Ishikawa (cell line): Measurements from ENCODE around the gene SPATA46.

Experiments used
- CEBPB ChIP-seq: IDR thresholded peaks from 2 replicates; pipeline ENCODE4 v1.6.1; 2012
- CREB1 ChIP-seq: IDR thresholded peaks from 2 replicates; pipeline ENCODE4 v1.6.1; 2012; ENCODE audit warnings: low read depth
- EGR1 ChIP-seq: IDR thresholded peaks from 2 replicates; pipeline ENCODE4 v1.6.1; 2012
- EP300 ChIP-seq: IDR thresholded peaks from 2 replicates; pipeline ENCODE4 v1.6.1; 2012; ENCODE audit warnings: borderline replicate concordance
- FOXM1 ChIP-seq: IDR thresholded peaks from 2 replicates; pipeline ENCODE4 v1.6.1; 2012; ENCODE audit warnings: low read depth, borderline replicate concordance
- NFIC ChIP-seq: IDR thresholded peaks from 2 replicates; pipeline ENCODE4 v1.6.1; 2012
- RAD21 ChIP-seq: IDR thresholded peaks from 2 replicates; pipeline ENCODE4 v1.6.1; 2012; ENCODE audit warnings: low read depth
- TAF1 ChIP-seq: IDR thresholded peaks from 2 replicates; pipeline ENCODE4 v1.6.1; 2012; ENCODE audit warnings: low read depth, mild to moderate bottlenecking
- TCF12 ChIP-seq: IDR thresholded peaks from 2 replicates; pipeline ENCODE4 v1.6.1; 2012; ENCODE audit warnings: low read depth
- TEAD4 ChIP-seq: IDR thresholded peaks from 2 replicates; pipeline ENCODE4 v1.6.1; 2012
- YY1 ChIP-seq: IDR thresholded peaks from 2 replicates; pipeline ENCODE4 v1.6.1; 2012; ENCODE audit warnings: low read depth
- ZBTB7A ChIP-seq: IDR thresholded peaks from 2 replicates; pipeline ENCODE4 v1.6.1; 2012; ENCODE audit warnings: low read depth
- TF ChIP-seq, protein P1 (sequence below): IDR thresholded peaks from 2 replicates; pipeline ENCODE4 v1.6.1; 2012
- TF ChIP-seq, protein P2 (sequence below): IDR thresholded peaks from 2 replicates; pipeline ENCODE4 v1.6.1; 2012
- TF ChIP-seq, protein P3 (sequence below): IDR thresholded peaks from 2 replicates; pipeline ENCODE4 v1.6.1; 2012; ENCODE audit warnings: low read depth, mild to moderate bottlenecking

Gene SPATA46

GRCh38 chr1:162368451-162368850, 8.2 kb downstream of the SPATA46 start:
- TF ChIP-seq CREB1 (no peak), YY1 (no peak), TCF12 (no peak), RAD21 (no peak), NFIC (no peak), CEBPB (no peak), EP300 (no peak)
- TF ChIP-seq, protein P1, sequence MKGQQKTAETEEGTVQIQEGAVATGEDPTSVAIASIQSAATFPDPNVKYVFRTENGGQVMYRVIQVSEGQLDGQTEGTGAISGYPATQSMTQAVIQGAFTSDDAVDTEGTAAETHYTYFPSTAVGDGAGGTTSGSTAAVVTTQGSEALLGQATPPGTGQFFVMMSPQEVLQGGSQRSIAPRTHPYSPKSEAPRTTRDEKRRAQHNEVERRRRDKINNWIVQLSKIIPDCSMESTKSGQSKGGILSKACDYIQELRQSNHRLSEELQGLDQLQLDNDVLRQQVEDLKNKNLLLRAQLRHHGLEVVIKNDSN = no peak

DNA sequence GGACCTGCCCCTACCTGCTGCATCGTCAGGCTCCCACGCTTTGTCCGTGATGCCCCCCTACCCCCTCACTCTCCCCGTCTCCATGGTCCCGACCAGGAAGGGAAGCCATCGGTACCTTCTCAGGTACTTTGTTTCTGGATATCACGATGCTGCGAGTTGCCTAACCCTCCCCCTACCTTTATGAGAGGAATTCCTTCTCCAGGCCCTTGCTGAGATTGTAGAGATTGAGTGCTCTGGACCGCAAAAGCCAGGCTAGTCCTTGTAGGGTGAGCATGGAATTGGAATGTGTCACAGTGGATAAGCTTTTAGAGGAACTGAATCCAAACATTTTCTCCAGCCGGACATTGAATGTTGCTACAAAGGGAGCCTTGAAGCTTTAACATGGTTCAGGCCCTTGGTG, 8.9 kb downstream of the SPATA46 start:
- TF ChIP-seq, protein P2, sequence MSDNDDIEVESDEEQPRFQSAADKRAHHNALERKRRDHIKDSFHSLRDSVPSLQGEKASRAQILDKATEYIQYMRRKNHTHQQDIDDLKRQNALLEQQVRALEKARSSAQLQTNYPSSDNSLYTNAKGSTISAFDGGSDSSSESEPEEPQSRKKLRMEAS = no peak
- TF ChIP-seq FOXM1 (no peak), RAD21 (no peak), YY1 (no peak), TCF12 (no peak)
- TF ChIP-seq, protein P3, sequence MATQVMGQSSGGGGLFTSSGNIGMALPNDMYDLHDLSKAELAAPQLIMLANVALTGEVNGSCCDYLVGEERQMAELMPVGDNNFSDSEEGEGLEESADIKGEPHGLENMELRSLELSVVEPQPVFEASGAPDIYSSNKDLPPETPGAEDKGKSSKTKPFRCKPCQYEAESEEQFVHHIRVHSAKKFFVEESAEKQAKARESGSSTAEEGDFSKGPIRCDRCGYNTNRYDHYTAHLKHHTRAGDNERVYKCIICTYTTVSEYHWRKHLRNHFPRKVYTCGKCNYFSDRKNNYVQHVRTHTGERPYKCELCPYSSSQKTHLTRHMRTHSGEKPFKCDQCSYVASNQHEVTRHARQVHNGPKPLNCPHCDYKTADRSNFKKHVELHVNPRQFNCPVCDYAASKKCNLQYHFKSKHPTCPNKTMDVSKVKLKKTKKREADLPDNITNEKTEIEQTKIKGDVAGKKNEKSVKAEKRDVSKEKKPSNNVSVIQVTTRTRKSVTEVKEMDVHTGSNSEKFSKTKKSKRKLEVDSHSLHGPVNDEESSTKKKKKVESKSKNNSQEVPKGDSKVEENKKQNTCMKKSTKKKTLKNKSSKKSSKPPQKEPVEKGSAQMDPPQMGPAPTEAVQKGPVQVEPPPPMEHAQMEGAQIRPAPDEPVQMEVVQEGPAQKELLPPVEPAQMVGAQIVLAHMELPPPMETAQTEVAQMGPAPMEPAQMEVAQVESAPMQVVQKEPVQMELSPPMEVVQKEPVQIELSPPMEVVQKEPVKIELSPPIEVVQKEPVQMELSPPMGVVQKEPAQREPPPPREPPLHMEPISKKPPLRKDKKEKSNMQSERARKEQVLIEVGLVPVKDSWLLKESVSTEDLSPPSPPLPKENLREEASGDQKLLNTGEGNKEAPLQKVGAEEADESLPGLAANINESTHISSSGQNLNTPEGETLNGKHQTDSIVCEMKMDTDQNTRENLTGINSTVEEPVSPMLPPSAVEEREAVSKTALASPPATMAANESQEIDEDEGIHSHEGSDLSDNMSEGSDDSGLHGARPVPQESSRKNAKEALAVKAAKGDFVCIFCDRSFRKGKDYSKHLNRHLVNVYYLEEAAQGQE = no peak
- TF ChIP-seq, protein P1 = no peak

DNA sequence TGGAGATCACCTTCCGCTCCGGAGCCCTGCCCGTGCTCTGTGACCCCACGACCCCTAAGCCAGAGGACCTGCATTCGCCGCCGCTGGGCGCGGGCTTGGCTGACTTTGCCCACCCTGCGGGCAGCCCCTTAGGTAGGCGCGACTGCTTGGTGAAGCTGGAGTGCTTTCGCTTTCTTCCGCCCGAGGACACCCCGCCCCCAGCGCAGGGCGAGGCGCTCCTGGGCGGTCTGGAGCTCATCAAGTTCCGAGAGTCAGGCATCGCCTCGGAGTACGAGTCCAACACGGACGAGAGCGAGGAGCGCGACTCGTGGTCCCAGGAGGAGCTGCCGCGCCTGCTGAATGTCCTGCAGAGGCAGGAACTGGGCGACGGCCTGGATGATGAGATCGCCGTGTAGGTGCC, 9.6 kb downstream of the SPATA46 start:
- TF ChIP-seq TAF1 (no peak), TCF12 (no peak)

GRCh38 chr1:162366671-162367070, 10.0 kb downstream of the SPATA46 start:
- TF ChIP-seq YY1 = no peak
- TF ChIP-seq EGR1 = no peak
- TF ChIP-seq, protein P3 = no peak
- no peak for TF ChIP-seq RAD21
- TF ChIP-seq ZBTB7A = no peak
- TF ChIP-seq, protein P1 = no peak
- TF ChIP-seq TCF12 = no peak
- TF ChIP-seq, protein P2 = no peak
- no peak for TF ChIP-seq TEAD4
- no peak for TF ChIP-seq TAF1
- TF ChIP-seq NFIC = no peak
- TF ChIP-seq FOXM1 = no peak
- TF ChIP-seq EP300 = no peak
- no peak for TF ChIP-seq CEBPB
- no peak for TF ChIP-seq CREB1

DNA sequence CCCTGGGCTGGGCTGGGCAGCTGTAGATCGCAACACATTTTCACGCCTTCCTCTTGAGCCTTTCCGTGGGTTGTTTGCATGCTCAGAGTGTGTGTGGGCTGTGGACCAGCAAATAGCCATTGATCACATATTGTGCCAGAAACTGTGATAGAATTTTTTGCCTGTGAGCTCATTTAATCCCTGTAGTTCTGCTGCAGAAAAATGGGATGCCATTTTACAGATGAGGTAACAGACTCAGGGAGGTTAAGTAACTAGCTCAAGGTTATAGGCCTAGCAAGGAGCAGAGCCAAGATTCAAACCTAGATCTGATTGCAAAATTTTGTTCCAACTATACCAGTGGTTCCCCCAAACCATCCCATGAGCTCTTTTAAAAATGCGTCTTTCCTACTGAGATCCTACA, 10.5 kb downstream of the SPATA46 start:
- TF ChIP-seq, protein P3 = no peak
- TF ChIP-seq TEAD4 = no peak
- TF ChIP-seq RAD21 = no peak
- TF ChIP-seq ZBTB7A = no peak
- no peak for TF ChIP-seq EGR1
- TF ChIP-seq EP300 = no peak
- TF ChIP-seq YY1 = no peak
- no peak for TF ChIP-seq CREB1
- TF ChIP-seq NFIC = no peak
- no peak for TF ChIP-seq CEBPB
- TF ChIP-seq FOXM1 = no peak
- TF ChIP-seq, protein P1 = no peak
- no peak for TF ChIP-seq TCF12
- TF ChIP-seq, protein P2 = no peak
- no peak for TF ChIP-seq TAF1
